ENCODE data around the gene NEAT1.

- TF ChIP-seq CTCF (IDR thresholded peaks at IDR 0.05; ENCODE audit: low read depth, low read length) (no peak), EZH2phosphoT487 (IDR thresholded peaks at IDR 0.05; ENCODE audit: low read depth) (no peak)
Measured at GRCh38 chr11:65395961-65396530, 26.6 kb upstream of the NEAT1 start.
